GM11168 (cell line): ENCODE measurements around the gene GNPTG.

Experiments used
- in situ Hi-C: fragments of 300-500 bp; cut with MboI; formaldehyde crosslinking; loops from one replicate; pipeline ENCODE4 v1.12.0; 2022; ENCODE audit warnings: low sequenced_read_pairs; ENCODE audit not compliant: unreplicated experiment

Gene GNPTG

GRCh38 chr16:1351582-1352362 lies at the start of gene GNPTG, which contains the start of gene TSR3:
Gene GNPTG, plus strand, starts transcription at chr16:1351931. Its CDS starts 35 bp downstream, at chr16:1351966.
Gene TSR3, minus strand, starts transcription at chr16:1351878. Its CDS starts 74 bp downstream, at chr16:1351804.
- in situ Hi-C loops = no loop called here

DNA sequence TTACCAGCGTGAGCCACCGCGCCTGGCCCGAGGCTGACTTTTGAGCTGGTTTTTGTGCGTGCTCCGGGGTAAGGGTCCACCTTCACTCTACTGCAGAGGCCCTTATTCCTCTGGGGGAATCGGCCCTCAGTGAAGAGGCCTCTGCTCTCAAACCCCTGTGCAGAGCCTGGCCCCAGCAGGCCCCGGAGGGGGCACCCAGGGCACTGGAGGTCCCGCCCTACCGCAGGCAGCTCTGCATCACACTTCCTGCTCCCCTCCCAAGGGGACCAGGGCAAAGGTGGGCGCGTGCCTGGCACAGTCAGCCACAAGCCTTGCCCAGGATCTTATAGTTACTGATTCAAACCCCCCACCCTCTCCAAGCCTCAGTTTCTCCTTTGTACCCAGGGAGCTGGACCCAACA lies 45.9 kb upstream of the GNPTG start:
- in situ Hi-C loops = no loop called here

- in situ Hi-C loops = no loop called here
Observed at GRCh38 chr16:1306334-1306733, 45.4 kb upstream of the GNPTG start.

GRCh38 chr16:1308036-1308976 lies 43.4 kb upstream of the GNPTG start:
- in situ Hi-C loops = no loop called here

DNA sequence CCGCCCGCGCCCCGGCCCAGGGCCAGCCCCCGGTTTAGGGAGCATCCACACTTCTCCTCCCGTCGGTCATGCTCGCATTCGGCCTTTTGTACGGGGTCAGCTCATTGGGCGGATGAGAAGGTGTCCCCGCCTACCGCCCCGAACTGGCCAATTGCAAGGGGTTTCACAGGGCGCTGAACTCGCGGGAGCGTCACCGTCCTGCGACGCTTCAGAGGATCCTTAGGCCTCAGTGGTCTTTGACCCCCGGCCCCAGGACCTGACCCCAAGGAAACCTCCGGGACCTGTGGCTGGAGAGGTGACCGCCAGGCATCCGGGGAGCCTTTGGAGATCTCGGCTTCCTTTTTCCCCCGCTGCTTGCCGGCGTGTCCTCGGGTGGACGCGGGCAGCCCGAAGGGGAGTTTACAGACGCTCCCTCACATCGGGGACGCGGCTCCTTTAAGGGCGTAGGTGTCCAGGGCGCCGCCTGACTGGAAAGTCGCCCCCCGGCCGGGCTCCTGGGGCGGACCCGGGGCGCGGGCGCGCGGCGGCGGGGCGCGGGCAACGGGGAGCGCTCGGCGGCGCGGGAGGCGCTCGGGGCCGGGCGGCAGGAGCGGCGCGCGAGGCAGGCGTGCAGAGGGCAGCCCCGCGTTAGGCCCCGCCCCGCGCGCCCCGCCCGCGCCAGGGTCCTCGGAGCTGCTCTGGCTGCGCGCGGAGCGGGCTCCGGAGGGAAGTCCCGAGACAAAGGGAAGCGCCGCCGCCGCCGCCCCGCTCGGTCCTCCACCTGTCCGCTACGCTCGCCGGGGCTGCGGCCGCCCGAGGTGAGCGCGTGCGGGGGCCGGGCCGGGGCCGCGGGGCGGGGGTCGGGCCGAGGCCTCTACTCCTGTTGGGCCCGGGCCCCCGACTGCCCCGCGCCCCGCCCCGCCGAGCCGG lies 42.5 kb upstream of the GNPTG start, which contains the start of gene UBE2I:
UBE2I (plus strand) TSS at position 660 of the 909 bp plus-strand sequence. CDS start 4,395 bp downstream, outside the sequence.
- in situ Hi-C loops = no loop called here

- in situ Hi-C loops = no loop called here
Observed at GRCh38 chr16:1309888-1310831, 41.6 kb upstream of the GNPTG start.

GRCh38 chr16:1310832-1311200 lies 40.9 kb upstream of the GNPTG start:
- in situ Hi-C loops = no loop called here

- in situ Hi-C loops = no loop called here
Observed at GRCh38 chr16:1311212-1311737, 40.5 kb upstream of the GNPTG start.

GRCh38 chr16:1311738-1312466 lies 39.8 kb upstream of the GNPTG start:
- in situ Hi-C loops = no loop called here

DNA sequence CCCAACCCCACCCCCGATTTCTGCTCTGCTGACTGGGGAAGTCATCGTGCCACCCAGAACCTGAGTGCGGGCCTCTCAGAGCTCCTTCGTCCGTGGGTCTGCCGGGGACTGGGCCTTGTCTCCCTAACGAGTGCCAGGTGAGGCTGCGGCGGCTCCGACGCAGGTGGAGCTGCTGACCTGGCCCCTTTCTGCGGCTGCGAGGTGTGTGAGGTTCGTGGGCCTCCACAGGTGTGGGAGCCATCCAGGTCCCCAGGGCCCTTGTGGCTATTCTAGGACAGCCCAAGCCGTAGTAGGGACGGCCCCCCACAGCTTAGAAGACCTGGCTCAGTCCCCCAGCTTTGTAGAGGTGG lies 39.3 kb upstream of the GNPTG start:
- in situ Hi-C loops = no loop called here

- in situ Hi-C loops = no loop called here
Observed at GRCh38 chr16:1312903-1313302, 38.8 kb upstream of the GNPTG start.

DNA sequence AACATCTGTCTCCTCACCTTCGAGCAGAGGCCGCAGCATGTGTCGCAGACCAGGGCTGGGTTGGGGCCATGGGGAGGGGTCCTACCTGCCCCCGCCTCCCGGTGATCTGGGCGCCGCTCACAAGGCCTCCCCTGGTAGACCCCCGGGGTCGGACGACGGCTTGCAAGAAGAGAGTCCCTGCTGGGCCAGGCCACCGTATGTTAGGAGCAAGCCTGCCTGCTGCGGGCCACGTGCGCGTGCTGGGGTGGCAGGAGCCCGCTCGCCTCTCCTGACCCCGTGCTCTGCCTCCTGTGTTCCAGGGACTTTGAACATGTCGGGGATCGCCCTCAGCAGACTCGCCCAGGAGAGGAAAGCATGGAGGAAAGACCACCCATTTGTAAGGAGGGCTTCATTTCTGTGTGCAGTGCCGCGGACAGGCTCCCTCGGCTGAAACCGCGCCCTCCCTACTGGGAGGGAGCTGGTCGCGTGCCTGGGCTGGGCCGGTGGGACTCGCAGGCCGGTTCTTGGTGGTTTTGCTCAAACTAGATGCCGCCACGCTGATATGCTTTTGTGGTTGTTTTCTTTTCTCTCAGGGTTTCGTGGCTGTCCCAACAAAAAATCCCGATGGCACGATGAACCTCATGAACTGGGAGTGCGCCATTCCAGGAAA lies 37.9 kb upstream of the GNPTG start:
- in situ Hi-C loops = no loop called here

DNA sequence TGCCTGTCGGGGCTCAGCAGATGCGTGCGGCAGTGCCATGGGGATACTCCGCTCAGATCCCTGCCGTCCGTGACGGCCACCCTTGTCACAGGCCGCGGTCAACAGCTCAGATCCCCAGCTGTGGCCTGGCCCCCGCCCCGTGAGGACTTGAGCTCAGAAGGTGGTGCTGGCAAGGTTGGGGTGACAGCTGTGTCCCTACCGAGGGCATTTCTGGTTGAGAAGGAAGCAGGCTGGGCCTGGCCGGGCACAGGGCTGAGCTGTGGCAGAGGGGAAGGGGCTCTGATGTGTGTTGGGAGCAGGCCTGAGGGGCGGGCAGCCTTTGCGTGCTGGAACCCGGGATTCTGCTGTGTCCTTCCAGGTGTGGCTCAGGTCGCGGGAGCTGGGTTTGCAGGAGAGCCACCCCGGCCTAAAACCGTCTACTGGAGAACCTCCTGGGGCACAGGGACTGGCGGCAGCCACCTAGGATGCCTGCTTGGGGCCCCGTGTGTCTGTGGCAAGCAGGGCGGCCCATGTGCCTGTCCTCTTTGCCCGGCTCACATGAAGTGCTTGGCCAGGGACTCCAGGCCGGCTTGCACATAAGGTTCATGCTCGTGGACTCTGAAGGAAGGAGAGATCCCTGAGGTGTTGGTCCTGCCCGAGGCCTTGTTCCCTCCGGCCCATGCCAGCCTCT lies 37.2 kb upstream of the GNPTG start:
- in situ Hi-C loops = no loop called here

GRCh38 chr16:1315081-1316032 lies 36.4 kb upstream of the GNPTG start:
- in situ Hi-C loops = no loop called here

GRCh38 chr16:1316033-1316405 lies 35.7 kb upstream of the GNPTG start:
- in situ Hi-C loops = no loop called here
